Measurements from ENCODE around the gene CLNK. TPM values are rescaled to one million over a fixed set of nuclear protein-coding genes. Genes with fewer than 3 reads are reported as not detected.

CLNK gene
- total and polyA plus RNA-seq, 2 of the 8 experiments (the other 6 are each of a cell fraction or from before 2014, with no cell fraction given), result not detected

DNA sequence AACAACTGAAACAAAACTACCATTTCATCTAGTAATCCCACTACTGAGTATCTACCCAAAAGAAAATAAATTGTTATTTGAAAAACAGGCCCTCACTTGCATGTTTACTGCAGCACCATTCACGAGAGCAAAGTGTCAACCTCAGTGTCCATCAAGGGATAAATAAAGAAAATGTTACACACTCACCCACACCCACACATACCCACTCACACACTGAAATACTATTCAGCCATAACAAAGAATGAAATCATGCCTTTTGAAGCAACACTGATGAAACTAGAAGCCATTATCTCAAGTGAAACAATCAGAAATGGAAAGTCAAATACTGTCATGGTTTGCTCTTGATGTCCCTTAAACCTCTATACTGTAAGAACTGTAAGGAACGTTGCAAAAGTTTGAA is 44.8 kb upstream of the CLNK start:
- no peak overlapping the region for H2AFZ ChIP-seq (ENCODE audit: low read length)
- no peak overlapping the region for H3K23ac ChIP-seq (ENCODE audit: insufficient read length)
- H3K18ac ChIP-seq (ENCODE audit: extremely low read depth, low read length), result no peak overlapping the region
- no peak for FAIRE-seq
- H2AK5ac ChIP-seq (ENCODE audit: low read depth, low read length), result no peak overlapping the region
- no peak overlapping the region for H2BK15ac ChIP-seq (ENCODE audit: low read length)
- H4K5ac ChIP-seq (ENCODE audit: insufficient read length, low read depth, low read length), result no peak overlapping the region
- WGBS, 2 experiments (ENCODE audit: extremely low coverage in 1 of 2, insufficient coverage in 1 of 2, insufficient read length in 1 of 2, insufficient replicate concordance in 2 of 2, low coverage in 1 of 2, low lambda C conversion rate in 2 of 2, missing lambda C conversion rate in 1 of 2), result 85% methylated on average over 2 of the region's 2 CpGs; no CpG with 5 or more reads in 1 of the 2 experiments
- no peak overlapping the region for H2BK5ac ChIP-seq (ENCODE audit: low read depth, low read length)
- no peak overlapping the region for H2BK120ac ChIP-seq (replicated peaks; ENCODE audit: low read depth, low read length)
- no peak overlapping the region for H3K56ac ChIP-seq (replicated peaks; ENCODE audit: insufficient read length, low read depth, low read length)
- no peaks in the 10 kb centered on the region for H3K79me2 ChIP-seq (ENCODE audit: control insufficient read depth in 1 of 2, insufficient read depth in 2 of 2, low read length in 2 of 2)
- H3K14ac ChIP-seq (ENCODE audit: insufficient read length), result no peak overlapping the region
- H3K9me3 ChIP-seq (ENCODE audit: insufficient read depth in 2 of 2, low read depth in 1 of 2, low read length in 1 of 2), result no peaks in the 10 kb centered on the region
- peaks cover 0 to 4% (median 2%) of the 10 kb centered on the region in 4 experiments; a peak in 2 of 7 replicates for H3K4me1 ChIP-seq (replicated peaks in 1 of 4; ENCODE audit: control insufficient read depth in 3 of 4, insufficient read depth in 4 of 4, low read length in 3 of 4)
- H3K27me3 ChIP-seq (replicated peaks in 1 of 4; ENCODE audit: control insufficient read depth in 3 of 4, extremely low read depth in 1 of 4, insufficient read depth in 3 of 4, low read length in 3 of 4), result no peaks in the 10 kb centered on the region
- no peak for DNase-seq (ENCODE audit: low read depth in 1 of 2, low spot score in 2 of 2)
- no peaks in the 10 kb centered on the region for H3K36me3 ChIP-seq (ENCODE audit: control insufficient read depth in 2 of 4, insufficient read depth in 4 of 4, low read length in 3 of 4)
- no peak overlapping the region for H3K27ac ChIP-seq (ENCODE audit: low read depth, low read length)
- H3K4ac ChIP-seq (replicated peaks; ENCODE audit: insufficient read length, low read depth, low read length), result no peak overlapping the region
- H3K79me1 ChIP-seq (ENCODE audit: low read depth, low read length), result no peaks in the 10 kb centered on the region
- no peak overlapping the region for H3K4me3 ChIP-seq (ENCODE audit: extremely low read depth in 1 of 4, insufficient read depth in 2 of 4, low read depth in 3 of 4, low read length in 4 of 4)
- H2BK20ac ChIP-seq (ENCODE audit: low read length), result no peak overlapping the region
- H2BK12ac ChIP-seq (ENCODE audit: low read depth, low read length), result no peak overlapping the region
- H4K91ac ChIP-seq (replicated peaks; ENCODE audit: insufficient read length, low read length), result no peak overlapping the region
- H4K20me1 ChIP-seq (replicated peaks in 1 of 2; ENCODE audit: control insufficient read depth in 1 of 2, insufficient read depth in 2 of 2, low read length in 2 of 2), result no peaks in the 10 kb centered on the region
- H4K8ac ChIP-seq (ENCODE audit: extremely low read depth, insufficient read depth, low read length), result no peak overlapping the region
- H3K9ac ChIP-seq (replicated peaks in 1 of 4; ENCODE audit: extremely low read depth in 1 of 4, low read depth in 3 of 4, low read length in 3 of 4), result no peak overlapping the region
- no peaks in the 10 kb centered on the region for H3K23me2 ChIP-seq (ENCODE audit: low read depth, low read length)
- POLR2A ChIA-PET (ENCODE audit: partially characterized antibody), result no interaction called here
- CTCF ChIA-PET (ENCODE audit: partially characterized antibody), result no interaction called here
- H3K4me2 ChIP-seq (ENCODE audit: insufficient read depth in 1 of 2, low read depth in 2 of 2, low read length in 2 of 2), result no peak overlapping the region
- TF ChIP-seq ASH2L (IDR thresholded peaks at IDR 0.05; ENCODE audit: low read length) (no peak), GTF2F1 (IDR thresholded peaks at IDR 0.05; ENCODE audit: borderline replicate concordance, low read depth, low read length) (no peak), TAF1 (IDR thresholded peaks at IDR 0.05; ENCODE audit: low read depth, low read length) (no peak), CHD1 (IDR thresholded peaks at IDR 0.05; ENCODE audit: low read depth, low read length) (no peak), SRF (IDR thresholded peaks at IDR 0.05; ENCODE audit: low read depth, low read length) (no peak)
